LNCaP clone FGC (cell line): ENCODE data around the gene FOXN3.

Experiments
- DNase-seq: peaks from one replicate; pipeline ENCODE4 v3.0.0-alpha.2; 2011; ENCODE audit warnings: low read depth
- H3K4me3 ChIP-seq: 2 replicates; pipeline ENCODE4 v1.5.1; 2011; ENCODE audit warnings: mild to moderate bottlenecking, low read depth, low read length, control low read depth
- TF ChIP-seq, protein P1 (sequence below): IDR thresholded peaks from 2 replicates; pipeline ENCODE4 v1.5.1; 2012; ENCODE audit warnings: mild to moderate bottlenecking; ENCODE audit not compliant: control insufficient read depth, insufficient read depth; ENCODE audit errors: extremely low read depth

Gene FOXN3

DNA sequence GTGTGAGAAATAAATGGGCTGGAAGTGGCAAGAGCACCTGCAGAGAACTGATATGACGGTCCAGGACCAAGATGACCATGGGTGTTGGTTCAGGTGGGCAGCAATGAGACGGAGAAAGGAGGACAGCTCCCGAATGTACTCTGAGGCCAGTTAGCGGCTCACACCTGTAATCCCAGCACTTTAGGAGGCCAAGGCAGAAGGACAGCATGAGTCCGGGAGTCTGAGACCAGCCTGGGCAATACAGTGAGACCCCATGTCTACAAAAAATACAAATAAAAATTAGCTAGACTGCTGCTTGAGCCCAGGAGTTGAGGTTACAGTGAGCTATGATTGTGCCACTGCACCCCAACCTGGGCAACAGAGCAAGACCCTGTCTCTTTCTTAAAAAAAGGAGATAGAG lies 60.1 kb downstream of the FOXN3 start:
- no peak for DNase-seq
- TF ChIP-seq, protein P1, sequence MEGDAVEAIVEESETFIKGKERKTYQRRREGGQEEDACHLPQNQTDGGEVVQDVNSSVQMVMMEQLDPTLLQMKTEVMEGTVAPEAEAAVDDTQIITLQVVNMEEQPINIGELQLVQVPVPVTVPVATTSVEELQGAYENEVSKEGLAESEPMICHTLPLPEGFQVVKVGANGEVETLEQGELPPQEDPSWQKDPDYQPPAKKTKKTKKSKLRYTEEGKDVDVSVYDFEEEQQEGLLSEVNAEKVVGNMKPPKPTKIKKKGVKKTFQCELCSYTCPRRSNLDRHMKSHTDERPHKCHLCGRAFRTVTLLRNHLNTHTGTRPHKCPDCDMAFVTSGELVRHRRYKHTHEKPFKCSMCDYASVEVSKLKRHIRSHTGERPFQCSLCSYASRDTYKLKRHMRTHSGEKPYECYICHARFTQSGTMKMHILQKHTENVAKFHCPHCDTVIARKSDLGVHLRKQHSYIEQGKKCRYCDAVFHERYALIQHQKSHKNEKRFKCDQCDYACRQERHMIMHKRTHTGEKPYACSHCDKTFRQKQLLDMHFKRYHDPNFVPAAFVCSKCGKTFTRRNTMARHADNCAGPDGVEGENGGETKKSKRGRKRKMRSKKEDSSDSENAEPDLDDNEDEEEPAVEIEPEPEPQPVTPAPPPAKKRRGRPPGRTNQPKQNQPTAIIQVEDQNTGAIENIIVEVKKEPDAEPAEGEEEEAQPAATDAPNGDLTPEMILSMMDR, result no peak

GRCh38 chr14:89356496-89356895 lies 60.5 kb downstream of the FOXN3 start:
- TF ChIP-seq, protein P1, result no peak
- DNase-seq, result no peak
- no peak overlapping the region for H3K4me3 ChIP-seq

More for the DNA sequence above, 60.1 kb downstream of the FOXN3 start:
- H3K4me3 ChIP-seq, result no peak overlapping the region

DNA sequence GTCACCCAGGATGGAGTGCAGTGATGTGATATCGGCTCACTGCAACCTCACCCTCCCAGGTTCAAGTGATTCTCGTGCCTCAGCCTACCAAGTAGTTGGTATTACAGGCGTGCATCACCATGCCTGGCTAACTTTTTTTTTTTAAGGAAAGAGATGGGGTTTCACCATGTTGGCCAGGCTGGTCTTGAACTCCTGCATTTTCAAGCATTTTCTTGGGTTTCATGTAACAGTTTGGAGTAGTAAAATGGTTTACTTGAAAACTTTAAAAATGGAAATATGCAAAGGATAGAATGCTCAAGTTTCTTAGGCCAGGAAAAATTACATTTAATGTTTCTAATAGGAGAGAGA lies 63.3 kb downstream of the FOXN3 start:
- TF ChIP-seq, protein P1, result no peak
- DNase-seq, result no peak
- H3K4me3 ChIP-seq, result no peak overlapping the region

DNA sequence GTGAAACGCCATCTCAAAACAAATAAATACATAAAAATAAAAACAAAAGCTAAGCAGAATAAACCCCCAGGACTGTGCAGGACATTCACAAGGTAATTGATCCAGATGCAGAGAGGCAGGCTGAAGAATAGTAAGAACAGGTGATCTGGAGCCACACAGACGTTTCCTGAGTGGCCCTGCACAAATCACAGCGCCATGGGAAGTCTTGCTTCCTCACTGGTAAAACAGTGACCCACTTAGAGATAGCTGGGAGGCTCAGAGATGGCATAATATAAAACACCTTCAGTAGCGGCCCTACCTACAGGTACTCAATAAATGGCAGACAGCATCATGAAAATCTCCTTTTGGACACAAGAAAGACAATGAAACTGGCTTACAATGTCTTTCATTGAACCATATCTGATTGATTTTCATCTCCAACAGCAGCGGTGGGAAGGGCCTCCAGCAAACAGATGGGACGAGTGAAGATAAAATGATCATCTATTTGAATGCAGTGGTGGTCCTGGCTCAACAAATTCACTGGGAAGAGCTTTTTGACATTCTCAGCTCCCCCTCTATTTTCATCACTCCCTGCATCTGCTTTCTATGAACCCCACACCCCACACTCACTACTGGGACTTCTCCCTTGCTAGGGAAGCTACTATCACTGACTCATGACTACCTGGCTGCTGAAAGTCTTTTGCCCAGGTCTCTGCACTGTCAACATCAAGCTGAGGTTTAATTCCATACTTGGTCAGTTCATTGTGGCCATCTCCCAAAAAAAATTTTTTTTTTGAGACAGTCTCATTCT lies 63.9 kb downstream of the FOXN3 start:
- no peak overlapping the region for H3K4me3 ChIP-seq
- no peak for DNase-seq
- TF ChIP-seq, protein P1, result no peak

- H3K4me3 ChIP-seq, result 0 out of 2 replicates have a peak overlapping the region, but pooled peaks have one; percentile 22
- TF ChIP-seq, protein P1, result no peak
- peak; percentile 70 for DNase-seq
Observed at GRCh38 chr14:89351516-89352404, 65.3 kb downstream of the FOXN3 start.

GRCh38 chr14:89351221-89351515 lies 65.9 kb downstream of the FOXN3 start:
- TF ChIP-seq, protein P1, result no peak
- no peak for DNase-seq
- no peak overlapping the region for H3K4me3 ChIP-seq
